Measurements from ENCODE around the gene ACMSD.
A peak's percentile ranks its signal among the peaks of the same experiment; 100 is the strongest.

DNA sequence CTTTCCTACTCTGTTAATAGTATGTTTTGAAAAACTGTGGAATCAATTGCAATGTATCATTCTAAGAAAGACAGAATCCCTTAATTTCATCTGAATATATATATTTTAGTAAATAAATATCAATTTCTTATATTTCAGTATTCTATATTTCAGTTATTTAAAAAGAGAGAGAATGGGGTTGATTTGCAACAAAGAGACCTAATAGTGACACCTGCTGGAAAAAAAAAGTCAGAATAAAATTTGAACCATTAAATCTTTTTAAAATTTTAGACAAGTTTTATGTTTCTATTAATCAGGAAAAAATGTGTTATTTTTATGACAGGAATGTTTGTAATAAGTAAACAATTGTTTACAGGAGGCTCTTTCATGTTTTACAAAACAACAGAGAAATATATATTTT, 59.5 kb downstream of the ACMSD start:
- TF ChIP-seq, protein P1, sequence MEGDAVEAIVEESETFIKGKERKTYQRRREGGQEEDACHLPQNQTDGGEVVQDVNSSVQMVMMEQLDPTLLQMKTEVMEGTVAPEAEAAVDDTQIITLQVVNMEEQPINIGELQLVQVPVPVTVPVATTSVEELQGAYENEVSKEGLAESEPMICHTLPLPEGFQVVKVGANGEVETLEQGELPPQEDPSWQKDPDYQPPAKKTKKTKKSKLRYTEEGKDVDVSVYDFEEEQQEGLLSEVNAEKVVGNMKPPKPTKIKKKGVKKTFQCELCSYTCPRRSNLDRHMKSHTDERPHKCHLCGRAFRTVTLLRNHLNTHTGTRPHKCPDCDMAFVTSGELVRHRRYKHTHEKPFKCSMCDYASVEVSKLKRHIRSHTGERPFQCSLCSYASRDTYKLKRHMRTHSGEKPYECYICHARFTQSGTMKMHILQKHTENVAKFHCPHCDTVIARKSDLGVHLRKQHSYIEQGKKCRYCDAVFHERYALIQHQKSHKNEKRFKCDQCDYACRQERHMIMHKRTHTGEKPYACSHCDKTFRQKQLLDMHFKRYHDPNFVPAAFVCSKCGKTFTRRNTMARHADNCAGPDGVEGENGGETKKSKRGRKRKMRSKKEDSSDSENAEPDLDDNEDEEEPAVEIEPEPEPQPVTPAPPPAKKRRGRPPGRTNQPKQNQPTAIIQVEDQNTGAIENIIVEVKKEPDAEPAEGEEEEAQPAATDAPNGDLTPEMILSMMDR (IDR thresholded peaks at IDR 0.05): peak in 1 of 4 experiments; percentile 11
- no peak for TF ChIP-seq POLR2A (IDR thresholded peaks at IDR 0.05)

All from prostate gland (tissue), 2 donors.